Body of pancreas (tissue), 4 donors: ENCODE measurements around the gene ENPP4. TPM values are rescaled to one million over a fixed set of nuclear protein-coding genes. Genes with fewer than 3 reads are reported as not detected.

Source experiments
- ATAC-seq: fragments of 150-250 bp; one replicate; pipeline ENCODE4 v1.9.1; 2016
- DNase-seq, 4 donors: peaks; one replicate each; pipeline ENCODE4 v3.0.0-alpha.2; 2019
- H3K27ac ChIP-seq, 4 donors: fragments of 200-600 bp; sonication (generic); 1 replicate in 3 of 4; 2 replicates in 1 of 4; pipeline versions ENCODE4 v1.5.1 to v1.6.1; 2016 to 2019; ENCODE audit warnings: mild to moderate bottlenecking in 1 of 4, mixed read lengths in 1 of 4, moderate library complexity in 1 of 4
- H3K27me3 ChIP-seq, 2 donors: fragments of 200-600 bp; sonication (generic); one replicate each; pipeline ENCODE4 v1.6.0; 2016; ENCODE audit warnings: mild to moderate bottlenecking in 1 of 2
- H3K36me3 ChIP-seq, 2 donors: fragments of 200-600 bp; sonication (generic); replicated peaks in 1 of 2; 2 replicates each; pipeline ENCODE4 v1.5.1; 2016; ENCODE audit warnings: low read depth in 2 of 2; ENCODE audit not compliant: insufficient read depth in 1 of 2
- H3K4me1 ChIP-seq: fragments of 200-600 bp; sonication (generic); one replicate; pipeline ENCODE4 v1.6.0; 2016
- H3K4me3 ChIP-seq, 2 donors: fragments of 200-600 bp; sonication (generic); 1 replicate in 1 of 2; 2 replicates in 1 of 2; pipeline ENCODE4 v1.5.1; 2016 to 2019
- H3K9me3 ChIP-seq, 3 donors: fragments of 200-600 bp; sonication (generic); 1 replicate in 2 of 3; 2 replicates in 1 of 3; pipeline ENCODE4 v1.5.1; 2016
- CTCF ChIP-seq, 7 experiments: fragments of 450-650 bp in 4 of 7; fragments of 200-600 bp in 3 of 7; sonication (generic) in 3 of 7; IDR thresholded peaks; one replicate each; pipeline ENCODE4 v1.5.1; 2016 to 2019; ENCODE audit warnings: antibody characterized with exemption in 7 of 7
- POLR2A ChIP-seq, 3 donors: fragments of 450-650 bp; IDR thresholded peaks; one replicate each; pipeline ENCODE4 v1.6.1; 2016; ENCODE audit warnings: antibody characterized with exemption in 3 of 3, mild to moderate bottlenecking in 2 of 3
- WGBS, 2 donors: methylation state at CpG; one replicate each; pipeline ENCODE4 v1.1.5; 2017; 5-methylcytosine and 5-hydroxymethylcytosine counted together
- intact Hi-C: fragments of 100-400 bp; cut with DNase I; formaldehyde crosslinking; loops from one replicate; pipeline ENCODE4 v1.15.1; 2023
- total RNA-seq, 2 donors: library from RNA; depleted of rRNA; stranded (reverse); fragments of >200 nt; gene quantifications; one replicate each; pipeline ENCODE4 v1.1.0, GENCODE V29; 2016

ENPP4 gene
- total RNA-seq, 2 donors from 2014 or later: 5.9 to 9.9 TPM

- Histone ChIP-seq H3K27me3 (no peaks in the 10 kb centered on the region), H3K36me3 (no peaks in the 10 kb centered on the region), H3K4me3 (no peak overlapping the region), H3K9me3 (no peaks in the 10 kb centered on the region), H3K27ac (no peak overlapping the region), H3K4me1 (peaks cover 13% of the 10 kb centered on the region)
- DNase-seq (no peak), ATAC-seq (no peak)
- WGBS, 2 donors: 88 to 90% methylated on average over 3 of the region's 3 CpGs
- TF ChIP-seq CTCF (IDR thresholded peaks at IDR 0.05) (no peak), POLR2A (IDR thresholded peaks at IDR 0.05) (no peak)
- intact Hi-C loops: no loop called here
These were observed 27.7 kb upstream of the ENPP4 start for GRCh38 chr6:46102123-46102522.

- H3K9me3 ChIP-seq: no peaks in the 10 kb centered on the region
- ATAC-seq (no peak), DNase-seq (no peak)
- intact Hi-C loops: no loop called here
- no peaks in the 10 kb centered on the region for H3K27me3 ChIP-seq
- H3K4me1 ChIP-seq: peaks cover 8% of the 10 kb centered on the region
- no peak overlapping the region for H3K4me3 ChIP-seq
- H3K27ac ChIP-seq: no peak overlapping the region
- TF ChIP-seq POLR2A (IDR thresholded peaks at IDR 0.05) (no peak), CTCF (IDR thresholded peaks at IDR 0.05) (no peak)
- no peaks in the 10 kb centered on the region for H3K36me3 ChIP-seq
These were observed 26.2 kb upstream of the ENPP4 start for GRCh38 chr6:46103441-46104115.

GRCh38 chr6:46104209-46104608 lies 25.6 kb upstream of the ENPP4 start:
- intact Hi-C loops: no loop called here
- Histone ChIP-seq H3K9me3 (no peaks in the 10 kb centered on the region), H3K27ac (no peak overlapping the region), H3K36me3 (no peaks in the 10 kb centered on the region), H3K27me3 (no peaks in the 10 kb centered on the region), H3K4me3 (no peak overlapping the region), H3K4me1 (peaks cover 2% of the 10 kb centered on the region)
- TF ChIP-seq CTCF (IDR thresholded peaks at IDR 0.05): no peak
- no peak for TF ChIP-seq POLR2A (IDR thresholded peaks at IDR 0.05)
- no peak for ATAC-seq
- 93 to 96% methylated on average over 3 of the region's 3 CpGs for WGBS, 2 donors
- no peak for DNase-seq

- DNase-seq: no peak
- no peaks in the 10 kb centered on the region for H3K27me3 ChIP-seq
- H3K4me1 ChIP-seq: no peaks in the 10 kb centered on the region
- H3K27ac ChIP-seq: no peak overlapping the region
- no peak for TF ChIP-seq CTCF (IDR thresholded peaks at IDR 0.05)
- TF ChIP-seq POLR2A (IDR thresholded peaks at IDR 0.05): no peak
- intact Hi-C loops: no loop called here
- no peaks in the 10 kb centered on the region for H3K36me3 ChIP-seq
- no peak overlapping the region for H3K4me3 ChIP-seq
- no peaks in the 10 kb centered on the region for H3K9me3 ChIP-seq
- 38 to 39% methylated on average over 1 of the region's 1 CpG for WGBS, 2 donors
- no peak for ATAC-seq
These were observed 24.2 kb upstream of the ENPP4 start for GRCh38 chr6:46105568-46105967.

GRCh38 chr6:46113370-46113769 lies 16.4 kb upstream of the ENPP4 start:
- no peak overlapping the region for H3K27ac ChIP-seq
- no peaks in the 10 kb centered on the region for H3K9me3 ChIP-seq
- DNase-seq (peak in 1 of 4 donors; percentile 4), ATAC-seq (no peak)
- no peaks in the 10 kb centered on the region for H3K36me3 ChIP-seq
- intact Hi-C loops: no loop called here
- no peak overlapping the region for H3K4me3 ChIP-seq
- TF ChIP-seq POLR2A (IDR thresholded peaks at IDR 0.05): no peak
- no peak for TF ChIP-seq CTCF (IDR thresholded peaks at IDR 0.05)
- H3K4me1 ChIP-seq: no peaks in the 10 kb centered on the region
- 65 to 83% methylated on average over 1 of the region's 1 CpG for WGBS, 2 donors
- H3K27me3 ChIP-seq: no peaks in the 10 kb centered on the region
